SHP77 treated with DMSO at 0.1 percent for 48 hours (cell line): ENCODE results near the gene CCND2.

Experiments
- DNase-seq: peaks from one replicate; lab custom pipeline; 2025; lab: John Stamatoyannopoulos, UW

CCND2 gene

DNA sequence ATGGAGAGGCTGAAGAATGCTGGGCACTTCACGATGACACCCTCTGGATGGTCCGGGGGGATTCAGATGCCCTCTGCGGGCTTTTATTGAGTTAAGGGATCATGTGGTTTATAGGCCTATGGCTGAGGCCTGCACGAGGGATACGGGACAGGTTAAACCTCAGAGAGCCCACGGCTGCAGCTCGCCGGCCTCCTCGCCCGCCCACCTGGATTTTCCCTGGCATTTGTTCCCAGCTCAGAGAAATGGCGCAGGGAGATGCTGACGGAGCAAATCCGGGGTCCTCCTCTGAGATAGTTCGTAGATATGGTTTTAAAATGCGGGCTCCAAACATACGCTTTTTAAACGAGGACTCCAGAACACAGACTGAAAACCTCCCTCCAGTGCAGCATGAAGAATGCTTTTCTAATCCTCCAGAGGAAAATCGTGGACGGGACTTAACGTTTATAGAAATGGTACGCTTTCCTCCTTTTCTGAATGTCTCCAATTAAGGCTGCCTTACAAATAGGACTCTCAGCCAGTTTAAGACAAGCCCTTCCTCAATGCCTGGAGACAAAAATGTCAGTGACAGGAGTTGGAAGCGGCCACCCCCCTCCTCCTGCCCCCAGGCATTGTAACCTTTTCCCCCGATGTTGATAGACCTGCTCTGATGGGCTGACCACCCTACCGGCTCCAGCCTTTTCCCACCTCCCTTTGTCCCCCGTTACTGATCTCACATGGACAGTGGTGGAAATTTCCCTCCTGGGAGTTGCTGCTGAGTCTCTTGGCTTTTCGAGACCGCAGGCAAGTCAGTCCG, 16.6 kb downstream of the CCND2 start:
- no peak for DNase-seq

DNA sequence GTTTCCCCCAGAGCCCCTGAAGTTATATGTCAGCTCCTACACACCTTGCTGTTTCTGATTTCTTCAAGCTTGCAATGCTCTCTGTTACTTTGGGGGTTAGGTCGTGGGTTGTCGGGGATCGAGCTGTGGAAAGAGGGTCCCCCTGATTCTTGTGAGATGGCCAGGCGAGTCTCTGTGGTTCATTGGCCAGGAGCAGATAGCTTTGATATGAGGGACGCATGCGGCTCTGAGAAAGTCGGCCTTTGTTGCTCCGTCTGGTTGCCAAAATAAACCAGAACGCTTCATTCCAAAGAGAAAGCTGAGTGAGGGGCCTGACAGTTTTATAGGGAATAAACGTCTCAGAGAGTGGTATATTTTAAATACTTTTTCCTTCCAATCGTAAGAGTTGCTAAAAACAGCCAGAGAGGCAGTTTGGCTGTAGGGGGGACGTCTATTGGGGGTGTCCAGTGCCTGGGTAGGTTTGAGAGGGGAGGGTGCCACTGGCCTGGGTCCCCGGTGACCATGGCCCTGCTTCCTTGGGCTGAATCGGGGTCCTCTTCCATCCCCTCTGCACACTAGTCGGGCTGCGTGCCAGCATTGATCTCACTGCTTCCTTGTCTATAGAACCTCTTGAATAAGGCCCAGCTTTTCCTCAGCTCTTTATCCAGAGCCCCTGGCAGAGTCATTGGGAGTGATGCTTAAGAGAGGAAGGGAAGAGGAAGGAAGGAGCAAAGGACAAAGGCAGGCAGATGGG, 18.9 kb downstream of the CCND2 start:
- DNase-seq: no peak

DNA sequence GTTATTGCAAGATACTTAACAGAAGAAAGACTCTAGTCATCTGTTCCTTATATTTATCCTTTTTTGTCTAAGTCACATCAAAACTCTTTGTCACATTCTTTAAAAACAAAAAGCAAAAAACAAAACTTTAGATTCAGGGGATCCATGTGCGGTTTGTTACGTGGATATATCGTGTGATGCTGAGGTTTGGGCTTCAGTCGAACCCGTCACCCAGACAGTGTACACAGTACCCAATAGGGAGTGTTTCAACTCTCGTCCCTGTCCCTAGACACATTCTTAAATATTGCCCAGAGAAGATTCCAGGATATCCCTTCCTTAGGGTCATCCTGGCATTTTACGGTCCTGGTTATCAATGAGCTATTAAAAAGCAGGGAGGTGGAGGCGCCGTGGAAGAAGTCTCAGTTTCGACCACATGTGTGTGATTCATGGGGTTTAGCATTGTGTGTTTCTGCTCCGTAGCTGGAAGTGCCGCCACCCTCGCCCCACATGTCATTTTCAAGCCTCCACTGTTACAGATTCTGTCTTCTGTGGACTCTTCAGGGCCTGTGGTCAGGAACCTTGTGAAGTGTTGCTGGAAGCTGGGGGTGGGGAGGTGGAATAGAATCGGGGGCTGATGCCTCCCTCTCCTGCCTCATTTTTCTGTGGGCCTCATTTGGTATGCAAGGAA, 19.9 kb downstream of the CCND2 start:
- no peak for DNase-seq

DNA sequence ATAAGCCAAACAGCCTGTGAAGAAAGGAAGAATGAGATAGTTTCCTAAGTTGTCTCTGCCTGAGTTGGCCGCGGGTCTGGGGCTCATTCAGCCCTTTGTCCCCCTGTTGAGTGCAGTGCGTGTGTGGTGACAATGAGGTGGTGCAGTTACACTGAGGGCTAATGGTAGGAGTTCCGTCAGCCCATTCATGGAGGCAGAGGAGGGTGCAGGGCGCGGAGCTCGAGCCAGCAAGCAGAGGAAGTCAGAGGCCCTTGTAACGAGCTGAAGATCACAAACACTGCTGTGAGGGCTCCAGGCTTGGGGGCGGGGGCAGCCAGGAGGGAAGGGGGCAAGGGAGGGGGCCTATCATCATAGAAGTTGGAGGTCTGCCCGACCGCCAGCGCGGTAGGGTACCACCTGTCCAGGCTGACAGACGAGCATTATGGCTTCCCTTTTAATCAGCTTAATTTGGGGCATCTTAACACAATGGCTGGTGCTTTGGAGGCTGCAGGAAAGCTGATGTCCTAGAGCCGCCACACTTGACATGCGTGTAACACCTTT, 20.5 kb downstream of the CCND2 start:
- no peak for DNase-seq

DNA sequence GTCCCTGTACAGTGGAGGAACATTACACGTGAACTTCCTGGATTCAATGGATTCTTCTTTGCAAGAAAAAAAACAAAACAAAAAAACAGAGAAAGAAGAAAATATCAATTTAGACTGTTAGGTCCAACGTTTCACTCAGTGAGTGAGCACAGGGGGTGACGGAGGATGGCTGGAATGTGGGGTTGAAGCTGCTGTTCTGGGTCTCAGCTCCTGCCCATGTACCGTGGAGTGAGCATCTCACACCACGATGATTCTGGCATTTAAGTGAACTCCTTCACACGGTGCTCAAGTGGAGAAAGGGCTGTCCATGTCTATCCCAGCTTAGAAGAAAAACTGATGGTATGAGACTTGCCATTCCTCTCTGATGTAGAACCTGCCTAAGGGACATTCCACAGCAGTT, 23.2 kb downstream of the CCND2 start:
- no peak for DNase-seq

DNA sequence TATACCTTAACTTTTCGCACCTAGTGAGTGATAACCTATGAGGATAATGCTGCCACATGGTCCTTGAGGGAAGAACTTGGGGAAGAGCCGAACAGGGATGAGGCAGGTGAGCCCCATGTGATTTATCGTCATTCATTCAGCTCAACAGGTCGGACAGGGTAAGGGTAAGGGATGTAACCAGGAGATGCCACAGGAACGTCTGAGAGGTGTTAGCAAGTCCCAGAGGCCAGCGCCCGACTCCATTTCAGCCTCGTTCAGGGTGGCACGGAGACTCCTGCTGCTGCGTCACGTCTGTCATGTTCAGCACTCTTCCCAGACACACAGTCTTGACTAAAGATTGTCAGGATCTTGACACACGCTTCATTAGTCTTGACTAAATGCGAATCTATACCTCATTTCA, 24.1 kb downstream of the CCND2 start:
- DNase-seq: no peak

DNA sequence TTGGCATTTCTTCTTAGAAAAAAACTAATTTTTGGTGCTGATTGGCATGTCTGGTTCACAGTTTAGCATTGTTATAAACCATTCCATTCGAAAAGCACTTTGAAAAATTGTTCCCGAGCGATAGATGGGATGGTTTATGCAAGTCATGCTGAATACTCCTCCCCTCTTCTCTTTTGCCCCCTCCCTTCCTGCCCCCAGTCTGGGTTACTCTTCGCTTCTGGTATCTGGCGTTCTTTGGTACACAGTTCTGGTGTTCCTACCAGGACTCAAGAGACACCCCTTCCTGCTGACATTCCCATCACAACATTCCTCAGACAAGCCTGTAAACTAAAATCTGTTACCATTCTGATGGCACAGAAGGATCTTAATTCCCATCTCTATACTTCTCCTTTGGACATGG, 27.3 kb downstream of the CCND2 start:
- DNase-seq: no peak

DNA sequence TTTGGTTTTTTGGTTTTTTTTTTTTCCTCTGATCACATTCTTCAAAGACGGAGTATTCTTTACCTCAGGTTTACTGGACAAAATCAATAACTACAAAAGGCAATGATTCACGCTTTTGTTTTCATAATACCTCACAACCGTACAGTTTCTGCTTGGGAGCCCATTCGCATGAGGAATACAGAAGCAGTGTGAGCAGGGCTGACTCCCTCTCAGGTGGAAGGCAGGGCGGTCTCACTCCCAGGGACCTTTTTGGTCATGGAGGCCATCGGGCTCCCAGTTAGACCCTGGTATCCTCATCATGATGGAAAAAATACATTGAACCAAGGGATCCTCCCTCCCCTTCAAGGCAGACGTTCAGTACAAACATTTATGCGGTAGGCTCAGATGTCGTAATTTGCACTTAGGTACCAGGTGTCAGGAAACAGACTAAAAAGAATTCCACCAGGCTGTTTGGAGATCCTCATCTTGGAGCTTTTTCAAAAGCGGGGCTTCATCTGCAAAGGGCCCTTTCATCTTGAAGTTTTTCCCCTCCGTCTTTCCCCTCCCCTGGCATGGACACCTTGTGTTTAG, 28.5 kb downstream of the CCND2 start:
- no peak for DNase-seq

DNA sequence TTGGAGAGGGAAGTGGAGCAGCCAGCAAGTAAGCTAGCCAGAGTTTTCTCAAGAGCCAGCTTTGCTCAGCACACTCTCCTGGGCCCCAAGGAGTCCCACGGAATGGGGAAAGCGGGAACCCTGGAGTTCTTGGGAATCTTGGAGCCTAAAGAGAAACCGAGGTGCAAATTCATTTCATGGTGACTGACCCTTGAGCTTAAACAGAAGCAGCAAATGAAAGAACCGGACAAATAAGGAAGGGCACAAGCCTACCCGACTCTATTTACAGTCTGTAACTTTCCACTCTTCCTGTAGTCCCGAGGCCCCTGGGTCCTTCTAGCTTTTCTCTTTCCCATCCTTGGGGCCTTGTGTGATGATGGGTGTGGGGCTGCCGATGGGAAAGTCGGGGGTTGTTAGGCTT, 29.3 kb downstream of the CCND2 start:
- DNase-seq: no peak

DNA sequence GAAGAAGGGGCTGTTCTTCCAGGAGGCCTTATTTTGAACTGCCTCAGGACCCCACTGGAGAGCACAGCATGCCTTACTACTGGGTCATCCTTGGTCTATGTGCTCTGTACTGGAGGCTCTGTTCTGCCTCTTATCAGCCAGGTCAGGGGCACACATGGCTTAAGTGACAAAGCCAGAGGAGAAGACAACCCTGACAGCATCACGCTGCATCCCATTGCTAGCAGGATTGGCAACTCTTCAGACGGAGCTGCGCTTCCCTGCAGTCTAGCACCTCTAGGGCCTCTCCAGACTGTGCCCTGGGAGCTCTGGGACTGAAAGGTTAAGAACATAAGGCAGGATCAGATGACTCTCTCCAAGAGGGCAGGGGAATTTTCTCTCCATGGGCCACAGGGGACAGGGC, 30.2 kb downstream of the CCND2 start:
- no peak for DNase-seq

DNA sequence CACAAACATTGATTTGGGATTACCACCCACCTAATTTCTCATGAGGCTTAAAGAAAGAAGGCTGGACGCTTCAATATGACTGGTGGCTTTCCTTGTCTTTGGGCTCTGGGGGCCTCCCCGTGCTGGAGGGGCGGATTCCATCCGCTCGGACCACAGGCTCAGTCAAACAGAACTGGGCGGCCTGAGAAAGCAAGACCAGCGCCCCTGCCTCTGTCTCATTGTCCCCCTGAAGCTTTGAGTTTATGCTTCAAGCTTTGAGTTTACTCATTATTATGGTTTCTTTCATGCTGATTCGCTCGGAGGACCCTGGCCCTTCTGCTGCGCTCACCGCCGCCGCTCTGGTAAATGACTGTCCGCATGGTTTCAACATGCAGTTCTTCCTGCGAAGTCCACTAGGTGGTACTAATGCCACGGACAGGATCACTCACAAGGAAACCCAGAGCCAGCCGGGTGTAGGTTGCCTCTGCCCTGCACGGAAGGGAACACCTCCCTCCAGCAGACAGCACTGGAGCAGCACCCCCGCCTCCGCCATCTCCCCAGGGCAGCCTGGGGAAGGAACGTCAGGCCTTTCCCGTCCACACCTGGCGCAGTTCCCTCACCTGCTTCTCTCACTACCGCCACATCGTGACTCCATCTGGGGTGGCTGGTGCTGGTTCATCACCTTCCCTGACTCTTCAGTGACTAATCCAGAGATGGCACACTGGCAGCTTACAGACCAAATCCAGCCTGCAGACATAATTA, 34.2 kb downstream of the CCND2 start:
- peak; percentile 25 for DNase-seq

DNA sequence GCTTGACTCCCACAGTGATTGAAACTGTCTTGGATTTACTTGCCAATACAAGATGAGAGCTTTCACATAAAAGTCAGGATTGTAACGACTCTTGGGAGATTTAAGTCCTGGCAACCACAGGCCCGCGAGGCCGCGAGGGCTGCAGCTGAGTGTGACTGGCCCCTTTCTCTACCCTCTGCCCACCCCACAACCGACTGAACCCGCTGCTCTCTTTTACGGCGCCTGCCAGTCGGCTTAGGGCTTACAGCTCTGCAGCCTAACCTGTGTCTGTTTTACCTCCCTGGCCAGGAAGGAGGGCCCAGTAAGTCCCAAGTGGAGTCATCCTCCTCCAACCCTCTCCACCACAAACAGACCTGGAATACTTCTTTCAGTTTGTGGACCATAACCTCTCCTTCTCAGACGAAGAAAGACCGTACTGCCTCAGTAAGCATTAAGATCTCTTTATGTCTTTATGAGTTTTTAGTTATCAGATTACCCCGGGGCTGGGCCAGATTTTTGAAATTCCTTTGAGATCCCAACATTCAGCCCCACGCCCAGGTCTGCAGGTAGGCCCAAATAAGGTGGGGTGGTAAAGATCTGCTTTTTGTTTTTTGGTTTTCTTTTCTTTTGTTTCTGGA, 34.9 kb downstream of the CCND2 start:
- no peak for DNase-seq

DNA sequence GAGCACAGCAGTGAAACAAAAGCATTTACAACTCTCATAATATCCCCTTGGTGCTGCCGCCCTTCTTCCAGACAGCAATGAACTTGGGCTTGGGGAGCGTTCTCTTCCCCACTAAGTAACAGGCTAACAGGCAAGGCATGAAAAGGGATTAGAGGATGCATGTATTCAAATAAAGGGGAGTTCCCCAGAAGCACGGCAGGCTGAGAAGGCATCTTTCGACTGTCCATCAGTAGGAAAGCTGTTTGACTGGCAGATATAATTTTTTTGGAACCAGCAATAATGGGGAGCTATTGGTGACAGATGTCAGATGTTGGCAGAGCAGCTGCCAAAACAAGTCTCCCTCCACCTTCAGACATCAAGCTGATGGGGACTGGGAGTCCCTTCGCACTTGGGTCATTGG, 38.2 kb downstream of the CCND2 start:
- DNase-seq: no peak

DNA sequence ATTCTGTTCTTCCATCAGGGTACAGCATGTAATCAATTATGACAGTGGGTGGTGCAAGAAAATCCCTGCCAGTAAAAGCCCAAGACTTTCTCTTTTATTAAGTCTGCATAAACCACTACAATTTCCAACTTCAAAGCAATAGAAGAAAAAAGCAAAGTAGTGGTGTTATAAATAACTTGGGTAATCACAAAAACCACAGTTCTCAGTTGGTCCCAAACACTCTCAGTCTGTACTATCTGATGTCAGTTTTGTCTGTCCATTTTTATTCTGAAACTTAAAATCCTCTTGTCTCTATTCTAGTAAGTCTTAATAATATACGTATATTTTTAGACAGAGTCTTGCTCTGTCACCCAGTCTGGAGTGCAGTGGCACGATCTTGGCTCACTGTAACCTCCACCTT, 38.7 kb downstream of the CCND2 start:
- no peak for DNase-seq

DNA sequence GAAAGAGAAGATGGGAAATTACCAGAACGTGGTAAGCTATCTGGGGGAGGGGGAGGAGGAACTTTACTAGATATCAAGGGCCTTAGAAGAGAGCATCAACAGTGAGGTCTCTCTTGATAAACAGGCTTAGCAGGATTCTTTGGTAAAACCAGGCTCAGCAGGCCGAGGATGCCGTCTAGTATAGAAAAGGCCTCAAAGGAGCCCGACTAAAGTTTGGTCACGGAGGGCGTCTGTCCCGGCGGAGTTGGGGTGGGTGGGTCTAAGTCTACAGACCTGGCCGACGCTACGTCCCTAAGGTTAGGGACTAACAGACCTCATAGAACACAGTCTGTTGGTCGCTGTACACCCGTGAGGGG, 46.9 kb downstream of the CCND2 start:
- no peak for DNase-seq

DNA sequence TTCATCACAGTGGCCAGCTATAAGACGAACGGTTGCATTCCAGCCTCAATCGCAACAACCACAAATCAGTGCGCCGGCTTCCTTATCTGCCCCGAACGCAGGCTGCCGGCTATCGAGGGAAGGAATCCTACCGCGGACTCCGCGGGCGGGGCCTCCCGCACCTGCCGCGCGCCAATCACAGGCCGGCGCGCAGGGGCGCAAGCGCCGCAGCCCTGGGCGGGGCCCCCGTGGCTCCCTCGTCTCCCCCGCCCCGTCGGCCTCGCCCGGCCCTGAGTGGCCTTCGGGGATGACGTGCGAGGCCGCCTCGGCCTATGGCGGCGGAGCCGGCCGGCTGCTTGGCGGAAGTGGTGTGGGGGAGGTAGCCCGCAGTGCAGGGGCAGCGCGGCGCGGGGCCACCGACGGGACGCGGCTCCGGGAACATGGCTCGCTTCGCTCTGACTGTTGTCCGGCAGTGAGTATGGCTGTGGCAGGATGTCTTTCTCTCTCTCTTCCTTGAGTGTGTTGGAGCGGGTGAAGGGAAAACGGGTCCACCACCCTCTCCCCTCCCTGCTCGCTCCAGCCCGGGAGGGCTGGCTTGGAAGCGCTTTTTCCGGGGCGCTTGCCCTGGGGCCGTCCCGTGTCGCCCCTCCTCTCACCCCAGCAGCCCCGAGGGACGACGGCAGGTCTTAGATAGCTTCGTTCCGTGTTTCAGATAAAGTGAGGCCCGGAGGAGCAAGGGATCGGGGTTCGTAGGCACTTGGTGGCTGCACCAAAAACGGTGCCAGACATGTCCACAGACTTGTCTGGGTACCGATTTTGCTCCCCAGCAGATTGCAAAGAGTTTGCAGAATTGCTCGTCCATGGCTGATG, 47.5 kb downstream of the CCND2 start, which contains the start of gene TIGAR:
TIGAR (plus strand) TSS at position 361 of the 849 bp plus-strand sequence; CDS start at position 420, 59 bp downstream.
- peak; percentile 15 for DNase-seq

DNA sequence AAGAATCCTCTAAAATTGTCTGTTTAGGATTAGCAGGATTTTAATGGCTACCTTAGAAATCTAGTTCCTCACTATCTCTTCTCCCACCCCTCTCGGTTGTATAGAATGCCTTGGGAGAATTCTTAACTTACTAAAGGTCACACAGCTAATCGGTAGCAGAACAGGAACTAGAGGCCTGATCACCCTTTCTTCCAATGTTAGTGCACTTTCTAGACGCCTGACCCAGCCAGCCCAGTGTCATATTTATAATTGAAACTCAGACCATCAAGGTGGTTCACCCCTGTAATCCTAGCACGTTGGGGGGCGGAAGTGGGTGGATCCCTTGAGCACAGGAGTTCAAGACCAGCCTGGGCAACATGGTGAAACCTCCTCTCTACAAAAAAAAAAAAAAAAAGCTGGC, 49.2 kb downstream of the CCND2 start:
- DNase-seq: no peak
